Uterus (tissue), 2 donors: ENCODE measurements around the gene NT5M.

Experiments used
- CTCF ChIP-seq, 4 experiments: fragments of 200-600 bp in 2 of 4; fragments of 450-650 bp in 2 of 4; sonication (generic) in 2 of 4; IDR thresholded peaks; one replicate each; pipeline ENCODE4 v1.5.1; 2016 to 2019; ENCODE audit warnings: antibody characterized with exemption in 4 of 4, mild to moderate bottlenecking in 2 of 4, moderate library complexity in 1 of 4
- POLR2A ChIP-seq, 2 donors: fragments of 450-650 bp; IDR thresholded peaks; one replicate each; pipeline ENCODE4 v1.6.1; 2016; ENCODE audit warnings: antibody characterized with exemption in 2 of 2, mild to moderate bottlenecking in 1 of 2, moderate library complexity in 1 of 2

DNA sequence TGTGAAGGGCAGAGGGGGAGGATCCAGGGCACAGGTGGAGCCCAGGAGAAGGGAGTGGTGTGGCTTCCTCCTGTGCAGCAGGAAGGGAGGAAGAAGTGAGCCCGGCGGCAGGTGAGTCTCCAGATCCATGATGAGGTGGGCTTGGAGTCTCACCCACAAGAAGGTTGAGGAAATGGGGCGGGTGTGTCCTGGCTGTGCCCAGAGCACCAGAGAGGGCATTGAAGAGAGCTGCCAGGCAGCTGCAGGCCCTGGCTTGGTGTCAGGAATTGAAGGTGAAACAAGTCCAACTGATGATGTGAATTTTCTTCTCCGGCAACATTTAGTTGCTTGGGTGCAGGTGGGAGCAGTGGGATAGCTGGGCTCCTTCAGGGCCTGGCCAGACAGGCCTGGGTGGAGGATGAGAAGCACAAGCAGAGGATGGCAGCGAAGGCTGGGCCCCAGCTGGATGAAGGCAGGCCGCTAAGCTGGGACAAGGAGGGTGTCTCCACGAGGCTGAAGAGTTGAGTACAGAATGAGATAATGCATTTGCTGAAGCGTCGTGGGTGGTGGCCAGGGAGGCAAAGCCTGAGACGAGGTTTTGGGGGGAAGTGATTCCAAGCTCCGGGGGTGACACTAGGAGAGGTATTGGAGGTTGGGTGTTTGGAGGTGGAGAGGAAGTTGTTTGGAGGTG is 18.3 kb downstream of the NT5M start:
- TF ChIP-seq CTCF (IDR thresholded peaks at IDR 0.05): no peak
- no peak for TF ChIP-seq POLR2A (IDR thresholded peaks at IDR 0.05)
